OCI-M2 (cell line): Measurements from ENCODE around the gene PROCR.
"Not testable (repeated sequence)": the region's sequence is repeated elsewhere in the genome, so short reads cannot be mapped to it uniquely, and the experiment has no call there.

Experiments used
- DNase-seq: peaks from one replicate; lab custom pipeline; 2025; ENCODE audit not compliant: unreplicated experiment; lab: John Stamatoyannopoulos, UW

Gene PROCR

DNA sequence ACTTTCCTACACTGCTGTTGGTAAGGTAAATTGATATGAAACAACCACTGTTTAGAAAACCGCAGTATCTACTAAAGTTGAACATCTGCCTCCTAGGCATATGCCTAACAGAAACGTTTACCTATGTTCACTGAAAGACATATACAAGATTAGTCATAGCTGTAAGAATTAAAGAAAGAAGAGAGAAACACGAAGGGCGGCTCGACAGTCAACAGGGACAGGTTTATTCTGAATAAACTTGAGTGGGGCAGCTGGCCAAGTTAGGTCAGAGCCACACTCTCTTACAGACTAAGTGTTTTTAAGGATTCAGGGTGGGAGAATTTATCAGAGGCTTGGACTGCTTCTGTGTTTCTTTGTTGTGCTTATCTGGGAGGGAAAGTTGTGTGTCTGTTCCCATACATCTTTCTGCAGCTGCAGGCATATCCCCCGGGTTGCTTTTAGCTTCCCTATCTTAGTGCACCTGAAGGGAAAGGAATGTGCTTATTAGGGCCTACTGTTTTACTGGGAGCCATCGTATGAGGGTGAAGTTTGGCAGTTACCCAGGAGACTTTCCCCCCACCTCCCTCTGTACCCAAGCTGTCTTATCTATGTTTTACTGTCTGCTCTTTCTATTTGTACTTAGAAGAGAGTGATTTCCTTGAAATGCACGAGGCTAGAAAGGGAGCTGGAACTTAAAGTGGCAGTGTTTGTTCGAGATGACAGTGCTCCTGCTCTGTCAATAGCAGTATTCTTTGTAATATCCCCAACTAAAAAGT lies 20.4 kb downstream of the PROCR start:
- DNase-seq, result peak; percentile 61

DNA sequence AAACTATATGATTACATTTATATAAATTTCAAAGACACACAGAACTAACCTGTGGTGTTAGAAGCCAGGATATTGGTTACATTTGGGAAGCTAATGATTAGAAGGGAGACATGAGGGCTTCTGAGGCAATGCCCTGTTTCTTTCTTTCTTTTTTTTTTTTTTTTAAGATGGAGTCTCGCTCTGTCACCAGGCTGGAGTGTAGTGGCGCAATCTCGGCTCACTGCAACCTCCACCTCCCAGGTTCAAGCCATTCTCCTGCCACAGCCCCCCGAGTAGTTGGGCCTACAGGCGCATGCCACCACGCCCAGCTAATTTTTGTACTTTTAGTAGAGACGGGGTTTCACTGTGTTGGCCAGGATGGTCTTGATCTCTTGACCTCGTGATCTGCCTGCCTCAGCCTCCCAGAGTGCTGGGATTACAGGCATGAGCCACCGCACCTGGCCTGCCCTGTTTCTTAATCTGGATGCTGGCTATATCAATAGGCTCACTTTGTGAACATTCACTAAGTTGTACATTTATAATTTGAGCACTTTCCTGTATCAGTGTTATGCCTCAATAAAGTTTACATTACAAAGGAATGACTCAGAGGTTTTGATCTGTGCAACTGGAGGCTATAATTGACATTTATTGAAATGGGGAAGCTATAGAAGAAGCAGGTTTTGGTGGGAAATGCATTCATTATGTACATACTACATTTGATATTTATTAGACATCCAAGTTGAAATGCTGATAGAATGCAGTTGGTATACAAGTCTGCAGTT lies 21.3 kb downstream of the PROCR start:
- not testable (repeated sequence) for DNase-seq

DNA sequence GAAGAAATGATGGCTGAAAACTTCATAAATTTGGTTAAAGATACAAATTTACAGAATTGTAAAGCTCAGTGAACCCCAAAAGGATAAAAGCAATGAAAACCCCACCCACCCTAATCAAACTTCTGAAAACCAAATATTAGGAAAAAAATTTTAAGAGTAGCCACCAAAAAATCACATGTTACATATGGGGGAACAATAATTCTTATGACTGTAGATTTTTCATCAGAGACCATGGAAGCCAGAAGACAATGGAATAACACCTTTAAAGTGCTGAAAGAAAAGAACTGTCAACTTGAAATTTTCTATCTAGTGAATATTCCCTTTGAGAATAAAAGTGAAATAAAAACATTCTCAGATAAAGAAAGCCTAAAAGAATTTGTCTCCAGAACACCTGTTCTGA lies 24.4 kb downstream of the PROCR start:
- DNase-seq, result no peak

DNA sequence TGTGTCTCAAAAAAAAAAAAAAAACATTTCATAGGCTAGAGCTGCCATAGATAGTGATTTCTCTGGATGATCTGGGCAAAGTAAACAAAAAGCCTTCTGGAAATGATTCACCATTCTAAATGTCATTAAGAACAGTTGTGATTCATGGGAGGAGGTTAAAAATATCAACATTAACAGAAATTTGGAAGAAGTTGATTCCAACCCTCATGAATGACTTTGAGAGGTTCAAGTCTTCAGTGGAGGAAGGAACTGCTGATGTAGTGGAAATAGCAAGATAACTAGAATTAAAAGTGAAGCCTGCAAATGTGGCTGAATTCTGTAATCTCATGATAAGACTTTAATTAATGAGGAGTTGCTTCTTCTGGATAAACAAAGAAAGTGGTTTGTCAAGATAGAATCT lies 27.9 kb downstream of the PROCR start:
- DNase-seq, result no peak

DNA sequence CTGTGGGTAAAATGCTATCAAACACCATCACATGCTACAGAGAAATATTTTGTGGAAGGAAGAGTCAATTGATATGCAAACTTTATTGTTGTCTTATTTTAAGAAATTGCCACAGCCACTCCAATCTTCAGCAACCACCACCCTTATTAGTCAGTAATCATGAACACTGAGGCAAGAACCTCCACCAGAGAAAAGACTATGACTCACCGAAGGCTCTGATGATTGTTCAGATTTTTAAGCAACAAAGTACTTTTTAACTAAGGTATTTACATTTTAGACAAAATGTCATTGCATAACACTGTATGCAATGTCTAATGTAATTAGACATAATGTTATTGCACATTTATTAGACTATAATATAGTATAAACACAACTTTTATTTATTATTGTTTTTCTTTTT lies 28.4 kb downstream of the PROCR start:
- DNase-seq, result no peak

DNA sequence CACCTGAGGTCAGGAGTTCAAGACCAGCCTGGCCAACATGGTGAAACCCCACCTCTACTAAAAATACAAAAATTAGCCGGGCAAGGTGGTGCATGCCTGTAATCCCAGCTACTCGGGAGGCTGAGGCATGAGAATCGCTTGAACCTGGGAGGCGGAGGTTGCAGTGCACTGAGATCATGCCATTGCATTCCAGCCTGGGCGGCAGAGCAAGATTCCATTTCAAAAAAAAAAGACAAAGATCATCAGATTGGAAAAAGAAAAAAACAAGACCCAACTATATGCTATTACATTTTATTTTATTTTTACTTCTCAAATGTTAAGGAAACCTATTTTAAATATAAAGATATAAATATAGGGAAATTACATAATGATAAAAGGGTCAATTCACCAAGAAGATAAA lies 29.6 kb downstream of the PROCR start:
- not testable (repeated sequence) for DNase-seq

DNA sequence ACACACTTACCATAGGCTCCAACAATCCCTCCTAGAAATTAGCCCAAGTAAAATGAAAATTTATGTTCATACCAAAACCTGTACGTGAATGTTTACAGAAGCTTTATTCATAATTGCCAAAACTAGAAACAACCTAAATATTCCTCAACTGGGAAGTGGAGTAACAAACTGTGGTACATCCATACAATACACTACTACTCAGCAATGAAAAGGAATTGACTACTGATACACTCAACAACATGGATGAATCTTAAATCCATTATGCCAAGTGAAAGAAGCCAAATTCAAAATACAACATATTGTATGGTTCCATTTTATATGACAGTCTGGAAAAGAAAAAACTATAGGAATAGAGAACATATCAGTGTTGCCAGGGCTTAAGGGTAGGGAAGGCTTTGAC lies 34.9 kb downstream of the PROCR start:
- DNase-seq, result no peak

DNA sequence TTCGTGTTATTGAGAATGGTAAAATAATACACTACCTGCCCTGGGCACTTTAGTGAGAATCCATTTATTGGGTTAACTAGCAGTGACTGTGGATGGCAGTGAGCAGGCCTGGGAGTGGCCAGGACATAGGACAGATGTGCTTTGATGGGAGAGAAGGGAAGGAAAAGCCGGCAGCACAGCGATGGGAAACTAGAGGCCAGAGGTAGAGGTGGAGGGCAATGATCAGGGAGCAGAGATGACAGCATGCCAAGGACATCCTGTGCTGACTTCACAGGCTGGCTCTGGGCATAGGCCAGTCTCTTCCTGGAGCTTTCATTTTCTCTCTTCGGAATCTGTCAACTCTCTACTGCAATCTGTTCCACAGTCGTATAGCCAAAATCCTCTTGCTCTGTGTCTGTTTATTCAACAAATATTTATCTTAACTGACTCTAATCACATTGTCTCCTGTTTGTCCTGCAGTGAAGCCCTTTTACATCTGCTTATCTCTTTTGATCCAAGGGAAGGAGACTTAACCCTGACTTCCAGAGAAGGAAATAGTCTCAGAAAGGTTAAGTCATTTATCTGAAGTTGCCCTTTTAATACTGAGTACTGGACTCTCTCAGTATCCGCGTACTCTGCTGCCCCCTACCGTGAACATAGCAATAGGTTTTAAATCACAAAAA lies 36.2 kb downstream of the PROCR start:
- DNase-seq, result peak; percentile 74

DNA sequence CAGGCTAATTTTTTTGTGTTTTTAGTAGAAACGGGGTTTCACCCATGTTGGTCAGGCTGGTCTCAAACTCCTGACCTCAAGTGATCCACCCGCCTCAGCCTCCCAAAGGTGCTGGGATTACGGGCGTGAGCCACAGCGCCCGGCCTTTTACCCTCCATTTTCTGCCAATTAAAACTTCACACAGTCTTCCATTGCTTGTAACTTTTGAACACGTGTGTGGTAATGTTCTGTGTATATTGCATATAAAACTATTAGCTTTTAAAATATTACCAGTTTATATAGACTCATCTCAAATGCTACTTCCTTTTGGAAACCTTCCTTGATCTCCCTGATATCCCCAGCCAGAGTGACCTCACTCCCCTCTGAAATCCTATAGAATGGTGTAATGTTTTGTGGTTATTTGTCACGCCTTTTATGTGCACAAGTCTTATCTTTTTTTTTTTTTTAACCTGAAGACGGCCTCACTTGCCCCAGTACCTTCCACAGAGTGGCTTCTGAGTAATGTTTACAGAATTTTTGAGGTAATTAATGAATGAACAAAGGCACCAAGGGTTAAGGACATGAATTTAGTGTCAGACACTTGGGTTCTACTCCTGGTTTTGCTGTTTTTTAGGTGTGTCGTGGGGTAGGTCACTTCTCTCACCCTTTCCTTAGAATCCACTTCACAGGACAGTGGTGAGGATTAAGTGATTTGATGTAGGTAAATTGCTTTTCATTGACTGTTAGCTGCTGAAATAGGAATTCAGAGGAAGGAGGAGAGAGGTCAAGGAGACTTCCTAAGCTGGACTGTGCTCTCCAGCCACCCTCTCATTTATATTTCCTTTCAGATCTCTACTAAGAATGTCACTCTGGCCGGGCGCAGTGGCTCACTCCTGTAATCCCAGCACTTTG lies 43.4 kb downstream of the PROCR start:
- DNase-seq, result no peak

DNA sequence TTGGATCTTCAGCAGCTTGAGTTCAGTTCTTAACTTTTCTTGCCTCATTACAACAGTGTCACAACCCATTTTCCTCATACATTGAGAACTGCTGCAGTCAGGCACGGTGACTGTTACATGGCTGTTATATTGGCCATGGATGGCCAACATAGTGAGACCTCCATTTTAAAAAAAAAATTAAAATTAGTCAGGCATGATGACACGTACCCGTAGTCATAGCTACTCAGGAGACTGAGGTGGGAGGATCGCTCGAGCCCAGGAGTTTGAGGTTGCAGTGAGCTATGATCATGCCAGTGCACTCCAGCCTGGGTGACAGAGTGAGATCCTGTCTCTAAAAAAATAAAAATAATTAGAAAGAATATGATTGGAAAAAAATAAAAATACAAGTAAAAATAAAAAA lies 44.7 kb downstream of the PROCR start:
- DNase-seq, result no peak

DNA sequence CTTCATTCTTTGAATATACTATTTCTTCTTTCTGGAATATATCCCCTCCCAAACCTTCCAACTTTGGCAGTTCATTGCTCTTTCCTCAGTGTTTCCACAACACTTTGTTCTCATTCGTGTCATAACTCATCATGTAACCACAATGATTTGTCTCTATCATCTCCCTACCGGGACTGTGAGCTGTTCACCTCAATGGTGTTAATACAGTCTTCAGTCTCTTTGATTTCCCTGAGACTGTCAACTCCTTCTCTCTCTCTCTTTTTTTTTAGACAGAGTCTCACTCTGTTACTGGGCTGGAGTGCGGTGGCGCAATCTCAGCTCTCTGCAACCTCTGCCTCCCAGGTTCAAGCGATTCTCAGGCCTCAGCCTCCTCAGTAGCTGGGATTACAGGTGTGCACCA lies 52.1 kb downstream of the PROCR start:
- DNase-seq, result no peak

DNA sequence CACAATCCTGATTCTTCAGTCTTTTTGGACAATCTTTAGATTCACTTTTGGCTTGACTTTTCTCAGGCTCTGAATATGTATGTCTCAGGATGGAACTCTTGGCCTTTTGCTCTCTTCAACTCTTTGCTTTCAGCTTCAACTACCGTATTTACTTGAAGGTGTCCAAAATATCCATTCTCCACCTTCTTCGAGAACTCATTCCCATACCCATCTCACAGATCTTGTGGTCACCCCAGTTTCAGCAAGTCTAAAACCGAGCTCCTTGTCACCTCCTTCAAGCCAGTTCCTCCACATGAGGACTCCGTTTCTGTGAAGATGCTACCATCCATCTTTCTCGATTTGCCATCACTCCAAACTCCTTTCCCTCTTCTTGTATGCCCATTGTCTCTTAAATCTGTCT lies 52.7 kb downstream of the PROCR start:
- no peak for DNase-seq

DNA sequence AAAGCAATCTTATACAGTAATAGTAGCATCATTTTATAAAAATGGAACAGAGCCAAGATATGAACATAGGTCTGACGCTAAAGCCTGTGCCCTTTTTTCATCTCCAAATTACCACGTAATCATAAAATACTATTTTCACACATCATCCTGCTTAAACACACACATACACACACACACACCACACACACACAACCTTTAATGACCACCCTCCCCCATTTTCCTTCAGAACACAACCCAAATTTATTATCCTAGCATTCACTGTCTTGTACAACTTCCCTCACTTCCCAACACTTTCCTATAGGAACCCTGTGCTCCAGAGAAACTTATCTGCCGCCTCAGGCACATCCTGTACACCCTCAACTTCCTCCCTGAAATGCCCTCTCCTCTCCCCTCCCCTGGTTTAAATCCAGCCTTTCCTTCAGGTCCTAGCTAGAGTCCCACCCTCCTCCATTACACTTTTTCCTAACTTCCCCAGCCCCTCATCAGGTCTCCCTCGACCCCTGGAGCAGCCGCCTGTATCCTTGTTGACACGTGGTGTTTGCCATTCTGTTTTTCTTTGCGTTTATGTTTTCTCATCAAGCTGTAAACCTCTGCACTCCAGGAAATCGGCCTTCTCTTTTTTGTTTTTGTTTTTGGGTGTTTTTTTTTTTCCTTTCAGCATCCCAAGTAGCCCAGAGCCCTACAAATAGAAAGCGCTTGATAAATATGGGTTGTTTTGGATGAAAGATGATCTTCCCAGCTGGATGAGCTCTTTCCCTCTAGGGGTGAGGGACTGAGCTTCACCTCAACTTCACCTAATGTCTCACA lies 53.6 kb downstream of the PROCR start:
- no peak for DNase-seq

DNA sequence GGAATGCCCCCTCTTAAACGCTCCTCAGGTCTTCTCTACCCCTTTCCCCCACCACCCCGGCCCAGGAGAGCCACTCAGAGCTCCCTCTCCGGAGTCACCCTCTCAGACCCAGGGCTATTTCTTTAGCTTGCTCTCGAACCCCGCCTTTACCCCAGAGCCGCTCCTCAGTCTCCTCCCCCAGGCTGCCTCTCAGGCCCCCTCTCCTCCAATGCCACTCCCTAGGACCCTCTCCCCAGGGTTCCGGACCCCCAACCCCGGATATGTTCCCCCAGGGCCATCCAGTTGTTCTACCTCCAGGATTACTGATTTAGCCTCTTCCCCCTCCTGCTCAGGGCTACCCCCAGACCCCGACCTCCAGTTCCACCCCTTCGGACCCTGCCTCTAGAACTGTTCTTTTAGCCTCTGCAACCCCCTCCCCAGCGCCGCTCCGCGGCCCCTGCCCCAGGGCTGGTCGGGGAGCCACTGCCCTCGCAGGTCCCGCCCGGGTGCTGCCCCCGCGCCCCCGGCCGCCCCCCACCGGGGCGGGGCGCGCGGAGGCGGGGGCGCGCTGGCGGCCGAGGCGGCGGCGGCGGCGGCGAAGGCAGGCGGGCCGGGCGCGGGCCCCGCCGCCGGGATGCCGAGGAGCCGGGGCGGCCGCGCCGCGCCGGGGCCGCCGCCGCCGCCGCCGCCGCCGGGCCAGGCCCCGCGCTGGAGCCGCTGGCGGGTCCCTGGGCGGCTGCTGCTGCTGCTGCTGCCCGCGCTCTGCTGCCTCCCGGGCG lies 54.4 kb downstream of the PROCR start, which contains the start of gene MMP24:
Gene MMP24 (plus strand): TSS at position 565 of the 758 bp plus-strand sequence. CDS start 49 bp downstream, at position 614.
- DNase-seq, result no peak
